HL-60 (cell line): ENCODE data around the gene XYLB.

ENCODE experiments used
- CTCF ChIP-seq: IDR thresholded peaks from one replicate; pipeline ENCODE4 v1.5.1; 2011; ENCODE audit warnings: low read length, control low read depth, inconsistent platforms; ENCODE audit not compliant: insufficient read depth
- GABPA ChIP-seq: IDR thresholded peaks from 2 replicates; pipeline ENCODE4 v1.6.1; 2012; ENCODE audit warnings: low read depth
- POLR2AphosphoS5 ChIP-seq: IDR thresholded peaks from 2 replicates; pipeline ENCODE4 v1.6.1; 2012; ENCODE audit warnings: low read depth
- REST ChIP-seq: IDR thresholded peaks from 2 replicates; pipeline ENCODE4 v1.6.1; 2012; ENCODE audit warnings: low read depth; ENCODE audit not compliant: insufficient replicate concordance

GRCh38 chr3:38359038-38359437 is 12.5 kb downstream of the XYLB start:
- no peak for TF ChIP-seq GABPA
- TF ChIP-seq CTCF, result no peak
- TF ChIP-seq REST, result no peak
- TF ChIP-seq POLR2AphosphoS5, result no peak
